Panc1 (cell line): ENCODE data around the gene CST5. TPM values are rescaled to one million over a fixed set of nuclear protein-coding genes. Genes with fewer than 3 reads are reported as not detected.

Experiments
- ATAC-seq: fragments of 200-7000 bp; cut with Tn5 transposase; 2 replicates; pipeline ENCODE4 v1.9.1; 2020; ENCODE audit warnings: mild to moderate bottlenecking, moderate library complexity
- BruUV-seq: library from RNA; stranded (reverse); fragments of 400-500 nt; replicated peaks from 2 replicates; lab custom pipeline; 2021; lab: Mats Ljungman, UMichigan
- CTCF ChIA-PET: fragments of 300-600 bp; sonication (Branson Sonifier 250); formaldehyde crosslinking; loops from one replicate; lab custom pipeline; 2022; ENCODE audit warnings: antibody characterized with exemption; lab: Charles Lee
- POLR2A ChIA-PET: fragments of 300-600 bp; sonication (Branson Sonifier 250); formaldehyde crosslinking; loops from one replicate; lab custom pipeline; 2022; ENCODE audit warnings: antibody characterized with exemption; lab: Charles Lee
- DNase-seq: peaks from one replicate; pipeline ENCODE4 v3.0.0-alpha.2; 2010; ENCODE audit warnings: low read depth, low spot score
- H3K27ac ChIP-seq: 2 replicates; pipeline ENCODE4 v1.5.1; 2011; ENCODE audit warnings: mild to moderate bottlenecking, low read length, inconsistent platforms
- H3K27me3 ChIP-seq: fragments of 200-500 bp; sonication (Bioruptor generic); 2 replicates; pipeline ENCODE4 v1.6.0; 2014; ENCODE audit warnings: low read length, inconsistent platforms; ENCODE audit not compliant: control insufficient read depth, insufficient read depth
- H3K36me3 ChIP-seq: fragments of 200-500 bp; sonication (Bioruptor generic); 2 replicates; pipeline ENCODE4 v1.5.1; 2014; ENCODE audit warnings: inconsistent platforms, mild to moderate bottlenecking, low read length, moderate library complexity; ENCODE audit not compliant: control insufficient read depth, insufficient read depth
- H3K4me1 ChIP-seq: 2 replicates; pipeline ENCODE4 v1.5.1; 2011; ENCODE audit warnings: inconsistent platforms, mild to moderate bottlenecking, low read length, moderate library complexity; ENCODE audit not compliant: control insufficient read depth, insufficient read depth
- H3K4me3 ChIP-seq, 2 experiments: 2 replicates each; pipeline ENCODE4 v1.5.1; 2011 to 2012; ENCODE audit warnings: low read depth in 2 of 2, low read length in 2 of 2, mild to moderate bottlenecking in 2 of 2, inconsistent platforms in 1 of 2, moderate library complexity in 1 of 2
- H3K9me3 ChIP-seq: fragments of 200-500 bp; sonication (Bioruptor generic); 2 replicates; pipeline ENCODE4 v1.5.1; 2014; ENCODE audit warnings: low read depth, mild to moderate bottlenecking, inconsistent platforms, low read length, moderate library complexity; ENCODE audit not compliant: control insufficient read depth, insufficient read depth
- POLR2AphosphoS5 ChIP-seq: IDR thresholded peaks from 2 replicates; pipeline ENCODE4 v1.6.1; 2012; ENCODE audit warnings: mild to moderate bottlenecking, low read depth, low read length, moderate library complexity
- SIN3A ChIP-seq: IDR thresholded peaks from 2 replicates; pipeline ENCODE4 v1.6.1; 2012; ENCODE audit warnings: low read depth, mild to moderate bottlenecking, low read length, moderate library complexity, borderline replicate concordance; ENCODE audit not compliant: insufficient read depth
- TCF7L2 ChIP-seq: IDR thresholded peaks from 2 replicates; pipeline ENCODE4 v1.6.1; 2011; ENCODE audit warnings: mild to moderate bottlenecking, low read depth, low read length, inconsistent platforms
- in situ Hi-C: cut with HindIII; loops from 2 replicates; pipeline ENCODE4 v1.10.0; 2016; ENCODE audit warnings: low sequenced_read_pairs, low pct_unique_long_range_greater_than_20kb
- intact Hi-C: fragments of 100-400 bp; cut with micrococcal nuclease; formaldehyde crosslinking; loops from one replicate; pipeline ENCODE4 v1.10.0; 2022; ENCODE audit not compliant: unreplicated experiment
- total RNA-seq: library from RNA; stranded (reverse); gene quantifications from one replicate; pipeline ENCODE4 v1.2.1, GENCODE V29; 2021; ENCODE audit not compliant: unreplicated experiment
- TF ChIP-seq, protein P1 (sequence below), 2 experiments: IDR thresholded peaks; 2 replicates each; pipeline ENCODE4 v1.6.1; 2011 to 2012; ENCODE audit warnings: low read depth in 2 of 2, control low read depth in 1 of 2, low read length in 1 of 2, mild to moderate bottlenecking in 1 of 2, moderate library complexity in 1 of 2; ENCODE audit not compliant: insufficient read depth in 1 of 2
- TF ChIP-seq, protein P2 (sequence below): fragments of 450-650 bp; IDR thresholded peaks from 2 replicates; pipeline ENCODE4 v1.5.1; 2017; ENCODE audit warnings: mild to moderate bottlenecking

CST5 gene
- total RNA-seq, 1 experiment from 2014 or later: not detected

DNA sequence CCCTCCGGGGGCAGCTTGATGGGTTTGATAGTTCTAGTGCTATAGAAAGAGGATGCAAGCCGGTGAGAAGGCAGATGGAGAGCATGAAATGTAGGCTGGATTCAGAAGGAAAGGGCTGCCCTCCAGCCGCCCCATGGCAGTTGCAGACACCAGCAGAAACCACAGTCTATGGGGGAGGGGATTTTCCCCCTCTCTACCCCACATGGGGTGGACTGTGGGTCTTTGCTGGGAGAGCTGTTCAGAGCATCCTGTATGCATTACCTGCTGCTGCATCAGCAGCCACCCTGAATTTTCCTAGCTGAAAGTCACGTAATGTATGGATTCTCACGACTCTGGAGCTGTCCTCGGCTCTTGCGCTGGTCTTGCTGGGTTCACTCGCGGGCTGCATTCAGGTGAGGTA lies 48.8 kb upstream of the CST5 start:
- POLR2A ChIA-PET: no interaction called here
- no peak for TF ChIP-seq POLR2AphosphoS5
- no peak for TF ChIP-seq SIN3A
- Histone ChIP-seq H3K27me3 (no peaks in the 10 kb centered on the region; the same call in 1 of the 2 replicates), H3K9me3 (no peaks in the 10 kb centered on the region), H3K4me3 (no peak overlapping the region), H3K27ac (no peak overlapping the region), H3K36me3 (no peaks in the 10 kb centered on the region), H3K4me1 (no peaks in the 10 kb centered on the region)
- BruUV-seq: no TSS peak
- DNase-seq (no peak), ATAC-seq (no peak)
- in situ Hi-C loops: no loop called here
- CTCF ChIA-PET: no interaction called here
- intact Hi-C loops: no loop called here

DNA sequence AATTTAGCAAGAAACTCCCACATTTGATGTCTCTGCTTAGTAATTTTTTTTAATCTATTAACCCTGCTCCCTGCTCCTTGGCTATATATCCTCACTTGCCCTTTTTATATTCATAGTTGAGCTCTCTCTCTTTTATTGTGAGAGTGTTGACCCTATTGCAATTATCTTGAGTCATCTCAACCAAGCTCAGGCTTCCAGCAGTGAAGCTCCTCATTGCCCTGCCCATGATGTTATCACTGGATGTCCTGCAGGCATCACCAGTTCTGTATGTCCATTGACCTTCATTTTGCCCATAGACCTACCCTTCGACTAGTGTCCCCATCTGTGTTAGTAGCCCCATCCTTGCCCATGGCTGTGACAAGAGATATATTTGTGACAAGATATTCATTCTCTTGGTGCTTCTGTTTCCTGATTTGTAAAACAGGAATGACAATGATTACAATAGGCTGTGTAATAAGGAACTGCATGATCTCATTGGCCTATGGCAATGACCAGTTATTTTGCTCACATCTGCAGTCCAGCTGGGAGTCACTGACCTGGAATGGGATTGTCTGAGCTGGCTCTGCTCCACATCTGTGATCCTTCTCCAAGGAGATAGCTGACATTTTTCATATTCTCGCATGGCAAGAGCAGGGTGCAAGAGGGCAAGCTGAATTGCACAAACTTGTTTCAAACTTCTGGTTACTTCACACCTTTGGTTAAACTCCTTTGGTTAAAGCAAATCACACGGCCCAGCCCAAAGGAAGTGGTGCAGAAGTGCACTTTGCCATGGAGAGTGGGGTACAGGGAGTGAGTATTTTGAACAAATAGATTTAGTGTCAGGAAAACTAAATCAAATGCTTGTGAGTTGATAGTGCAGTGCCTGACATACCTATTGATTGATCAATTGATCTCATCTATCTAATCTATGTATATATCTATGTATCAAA lies 47.7 kb upstream of the CST5 start:
- Histone ChIP-seq H3K36me3 (no peaks in the 10 kb centered on the region), H3K27me3 (no peaks in the 10 kb centered on the region; the same call in 1 of the 2 replicates), H3K27ac (no peak overlapping the region), H3K4me3 (no peak overlapping the region), H3K4me1 (no peaks in the 10 kb centered on the region), H3K9me3 (no peaks in the 10 kb centered on the region)
- TF ChIP-seq TCF7L2 (no peak), SIN3A (no peak), POLR2AphosphoS5 (no peak)
- TF ChIP-seq, protein P1, sequence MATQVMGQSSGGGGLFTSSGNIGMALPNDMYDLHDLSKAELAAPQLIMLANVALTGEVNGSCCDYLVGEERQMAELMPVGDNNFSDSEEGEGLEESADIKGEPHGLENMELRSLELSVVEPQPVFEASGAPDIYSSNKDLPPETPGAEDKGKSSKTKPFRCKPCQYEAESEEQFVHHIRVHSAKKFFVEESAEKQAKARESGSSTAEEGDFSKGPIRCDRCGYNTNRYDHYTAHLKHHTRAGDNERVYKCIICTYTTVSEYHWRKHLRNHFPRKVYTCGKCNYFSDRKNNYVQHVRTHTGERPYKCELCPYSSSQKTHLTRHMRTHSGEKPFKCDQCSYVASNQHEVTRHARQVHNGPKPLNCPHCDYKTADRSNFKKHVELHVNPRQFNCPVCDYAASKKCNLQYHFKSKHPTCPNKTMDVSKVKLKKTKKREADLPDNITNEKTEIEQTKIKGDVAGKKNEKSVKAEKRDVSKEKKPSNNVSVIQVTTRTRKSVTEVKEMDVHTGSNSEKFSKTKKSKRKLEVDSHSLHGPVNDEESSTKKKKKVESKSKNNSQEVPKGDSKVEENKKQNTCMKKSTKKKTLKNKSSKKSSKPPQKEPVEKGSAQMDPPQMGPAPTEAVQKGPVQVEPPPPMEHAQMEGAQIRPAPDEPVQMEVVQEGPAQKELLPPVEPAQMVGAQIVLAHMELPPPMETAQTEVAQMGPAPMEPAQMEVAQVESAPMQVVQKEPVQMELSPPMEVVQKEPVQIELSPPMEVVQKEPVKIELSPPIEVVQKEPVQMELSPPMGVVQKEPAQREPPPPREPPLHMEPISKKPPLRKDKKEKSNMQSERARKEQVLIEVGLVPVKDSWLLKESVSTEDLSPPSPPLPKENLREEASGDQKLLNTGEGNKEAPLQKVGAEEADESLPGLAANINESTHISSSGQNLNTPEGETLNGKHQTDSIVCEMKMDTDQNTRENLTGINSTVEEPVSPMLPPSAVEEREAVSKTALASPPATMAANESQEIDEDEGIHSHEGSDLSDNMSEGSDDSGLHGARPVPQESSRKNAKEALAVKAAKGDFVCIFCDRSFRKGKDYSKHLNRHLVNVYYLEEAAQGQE (IDR thresholded peaks at IDR 0.05; ENCODE audit: insufficient read depth in 1 of 2, low read depth in 2 of 2, low read length in 1 of 2): no peak
- ChIA-PET CTCF (no interaction called here), POLR2A (no interaction called here)
- intact Hi-C loops (no loop called here), in situ Hi-C loops (no loop called here)
- no peak for DNase-seq
- ATAC-seq: no peak
- no TSS peak for BruUV-seq

DNA sequence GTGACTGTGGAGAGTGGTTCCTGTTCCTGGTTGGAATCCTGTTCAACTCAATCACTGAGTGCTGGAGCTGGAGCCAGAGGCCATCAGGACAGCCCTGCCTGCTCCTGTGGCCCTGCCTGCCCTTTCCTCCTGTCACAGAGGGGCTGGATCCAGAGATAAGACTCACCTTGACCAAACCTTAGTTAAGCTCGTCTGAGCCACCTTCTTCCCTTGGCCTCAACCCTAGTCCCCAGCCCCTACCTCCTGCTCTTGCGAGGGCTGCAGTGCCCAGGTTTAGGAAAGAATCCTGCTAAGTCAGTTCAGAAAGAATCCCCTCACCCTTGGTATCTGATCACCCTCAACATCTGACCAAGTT lies 47.0 kb upstream of the CST5 start:
- H3K4me1 ChIP-seq: no peaks in the 10 kb centered on the region
- in situ Hi-C loops: no loop called here
- no peak for ATAC-seq
- no peaks in the 10 kb centered on the region for H3K36me3 ChIP-seq
- ChIA-PET CTCF (no interaction called here), POLR2A (no interaction called here)
- H3K27ac ChIP-seq: no peak overlapping the region
- no peak for DNase-seq
- TF ChIP-seq, protein P1 (IDR thresholded peaks at IDR 0.05; ENCODE audit: insufficient read depth in 1 of 2, low read depth in 2 of 2, low read length in 1 of 2): no peak
- TF ChIP-seq, protein P2, sequence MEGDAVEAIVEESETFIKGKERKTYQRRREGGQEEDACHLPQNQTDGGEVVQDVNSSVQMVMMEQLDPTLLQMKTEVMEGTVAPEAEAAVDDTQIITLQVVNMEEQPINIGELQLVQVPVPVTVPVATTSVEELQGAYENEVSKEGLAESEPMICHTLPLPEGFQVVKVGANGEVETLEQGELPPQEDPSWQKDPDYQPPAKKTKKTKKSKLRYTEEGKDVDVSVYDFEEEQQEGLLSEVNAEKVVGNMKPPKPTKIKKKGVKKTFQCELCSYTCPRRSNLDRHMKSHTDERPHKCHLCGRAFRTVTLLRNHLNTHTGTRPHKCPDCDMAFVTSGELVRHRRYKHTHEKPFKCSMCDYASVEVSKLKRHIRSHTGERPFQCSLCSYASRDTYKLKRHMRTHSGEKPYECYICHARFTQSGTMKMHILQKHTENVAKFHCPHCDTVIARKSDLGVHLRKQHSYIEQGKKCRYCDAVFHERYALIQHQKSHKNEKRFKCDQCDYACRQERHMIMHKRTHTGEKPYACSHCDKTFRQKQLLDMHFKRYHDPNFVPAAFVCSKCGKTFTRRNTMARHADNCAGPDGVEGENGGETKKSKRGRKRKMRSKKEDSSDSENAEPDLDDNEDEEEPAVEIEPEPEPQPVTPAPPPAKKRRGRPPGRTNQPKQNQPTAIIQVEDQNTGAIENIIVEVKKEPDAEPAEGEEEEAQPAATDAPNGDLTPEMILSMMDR: no peak
- TF ChIP-seq TCF7L2 (no peak), SIN3A (no peak), POLR2AphosphoS5 (no peak)
- H3K9me3 ChIP-seq: no peaks in the 10 kb centered on the region
- no TSS peak for BruUV-seq
- no peaks in the 10 kb centered on the region; the same call in 1 of the 2 replicates for H3K27me3 ChIP-seq
- no peak overlapping the region for H3K4me3 ChIP-seq
- intact Hi-C loops: no loop called here
